NCI-H446 (cell line): Measurements from ENCODE around the gene CRISPLD2.
"Not testable (repeated sequence)": the region's sequence is repeated elsewhere in the genome, so short reads cannot be mapped to it uniquely, and the experiment has no call there.

Experiments
- DNase-seq, 2 experiments: peaks; one replicate each; lab custom pipeline; 2025; lab: John Stamatoyannopoulos, UW

The CRISPLD2 gene

GRCh38 chr16:84859681-84860080 is 39.9 kb downstream of the CRISPLD2 start:
- DNase-seq, result no peak

GRCh38 chr16:84860383-84860782 is 40.6 kb downstream of the CRISPLD2 start:
- DNase-seq, result no peak

- DNase-seq, result no peak
Observed at GRCh38 chr16:84861671-84862070, 41.9 kb downstream of the CRISPLD2 start.

- no peak for DNase-seq
Observed at GRCh38 chr16:84862804-84863480, 43.2 kb downstream of the CRISPLD2 start.

- no peak for DNase-seq
Observed at GRCh38 chr16:84863481-84863814, 43.7 kb downstream of the CRISPLD2 start.

- DNase-seq, result no peak
Observed at GRCh38 chr16:84864326-84864955, 44.7 kb downstream of the CRISPLD2 start.

- no peak for DNase-seq
Observed at GRCh38 chr16:84867696-84868095, 47.9 kb downstream of the CRISPLD2 start.

GRCh38 chr16:84868328-84868727 is 48.5 kb downstream of the CRISPLD2 start:
- no peak for DNase-seq

- DNase-seq, result peak; percentile 3 to 66
Observed at GRCh38 chr16:84868829-84869472, 49.2 kb downstream of the CRISPLD2 start.

- no peak for DNase-seq
Observed at GRCh38 chr16:84869473-84869845, 49.7 kb downstream of the CRISPLD2 start.

- DNase-seq, result not testable (repeated sequence)
Observed at GRCh38 chr16:84872971-84873370, 53.2 kb downstream of the CRISPLD2 start.

GRCh38 chr16:84874004-84874435 is 54.2 kb downstream of the CRISPLD2 start:
- DNase-seq, result no peak

GRCh38 chr16:84874553-84874952 is 54.8 kb downstream of the CRISPLD2 start:
- DNase-seq, result no peak

GRCh38 chr16:84874983-84875382 is 55.2 kb downstream of the CRISPLD2 start:
- no peak for DNase-seq

- no peak for DNase-seq
Observed at GRCh38 chr16:84875846-84876245, 56.1 kb downstream of the CRISPLD2 start.

- DNase-seq, result no peak
Observed at GRCh38 chr16:84876873-84877606, 57.3 kb downstream of the CRISPLD2 start.

GRCh38 chr16:84878770-84879169 is 59.0 kb downstream of the CRISPLD2 start:
- no peak for DNase-seq

GRCh38 chr16:84879569-84880487 is 60.0 kb downstream of the CRISPLD2 start:
- DNase-seq, result no peak

- DNase-seq, result no peak
Observed at GRCh38 chr16:84881702-84882521, 62.1 kb downstream of the CRISPLD2 start.

GRCh38 chr16:84883301-84883700 is 63.5 kb downstream of the CRISPLD2 start:
- DNase-seq, result no peak

- DNase-seq, result no peak
Observed at GRCh38 chr16:84884246-84884595, 64.4 kb downstream of the CRISPLD2 start.
